Peyer's patch (tissue), 4 donors: ENCODE data around the gene HNRNPH1.

Experiments used
- CTCF ChIP-seq, 6 experiments: fragments of 450-650 bp in 4 of 6; fragments of 200-600 bp in 2 of 6; sonication (generic) in 1 of 6; IDR thresholded peaks; one replicate each; pipeline ENCODE4 v1.5.1; 2017 to 2019; ENCODE audit warnings: antibody characterized with exemption in 6 of 6, mild to moderate bottlenecking in 3 of 6, moderate library complexity in 1 of 6
- POLR2A ChIP-seq, 2 donors: fragments of 450-650 bp; IDR thresholded peaks; one replicate each; pipeline ENCODE4 v1.5.1; 2017; ENCODE audit warnings: antibody characterized with exemption in 2 of 2, mild to moderate bottlenecking in 2 of 2, moderate library complexity in 2 of 2

- TF ChIP-seq CTCF (IDR thresholded peaks at IDR 0.05) (no peak), POLR2A (IDR thresholded peaks at IDR 0.05) (no peak)
Measured at GRCh38 chr5:179564526-179564925, 58.9 kb downstream of the HNRNPH1 start.
